HG02938 (cell line): Measurements from ENCODE around the gene RB1.
"Not testable (repeated sequence)": the region's sequence is repeated elsewhere in the genome, so short reads cannot be mapped to it uniquely, and the experiment has no call there.

Experiments
- ATAC-seq: cut with Tn5 transposase; IDR thresholded peaks from one replicate; pipeline ENCODE4 v1.9.1; 2021; ENCODE audit warnings: mild to moderate bottlenecking, moderate library complexity; ENCODE audit not compliant: unreplicated experiment

The RB1 gene

GRCh38 chr13:48297131-48297786, 6.3 kb upstream of the RB1 start:
- no peak for ATAC-seq

- ATAC-seq = no peak
Measured at GRCh38 chr13:48299591-48299990, 4.0 kb upstream of the RB1 start.

GRCh38 chr13:48302871-48303358, 636 bp upstream of the RB1 start:
- ATAC-seq = peak; percentile 1

- ATAC-seq = peak; percentile 72
Measured at GRCh38 chr13:48304143-48304876, 759 bp downstream of the RB1 start.

GRCh38 chr13:48311223-48311622, 7.7 kb downstream of the RB1 start:
- no peak for ATAC-seq

GRCh38 chr13:48315969-48316650, 12.6 kb downstream of the RB1 start:
- no peak for ATAC-seq

- ATAC-seq = no peak
Measured at GRCh38 chr13:48316826-48317510, 13.4 kb downstream of the RB1 start.

GRCh38 chr13:48317511-48318376, 14.2 kb downstream of the RB1 start:
- ATAC-seq = no peak

GRCh38 chr13:48318377-48318811, 14.8 kb downstream of the RB1 start:
- ATAC-seq = no peak

- ATAC-seq = no peak
Measured at GRCh38 chr13:48318821-48319511, 15.4 kb downstream of the RB1 start.

- no peak for ATAC-seq
Measured at GRCh38 chr13:48319531-48320398, 16.2 kb downstream of the RB1 start.

GRCh38 chr13:48320399-48320790, 16.8 kb downstream of the RB1 start:
- no peak for ATAC-seq

- ATAC-seq = no peak
Measured at GRCh38 chr13:48320891-48321510, 17.4 kb downstream of the RB1 start.

GRCh38 chr13:48322294-48322693, 18.7 kb downstream of the RB1 start:
- no peak for ATAC-seq

- ATAC-seq = no peak
Measured at GRCh38 chr13:48333976-48334375, 30.4 kb downstream of the RB1 start.

GRCh38 chr13:48334534-48335127, 31.1 kb downstream of the RB1 start:
- no peak for ATAC-seq

- not testable (repeated sequence) for ATAC-seq
Measured at GRCh38 chr13:48339198-48339597, 35.6 kb downstream of the RB1 start.

GRCh38 chr13:48344264-48344663, 40.7 kb downstream of the RB1 start:
- no peak for ATAC-seq
